C4-2B (cell line): ENCODE results near the gene TIMM29.

Experiments
- ZFX ChIP-seq: fragments of 450-650 bp; IDR thresholded peaks from 2 replicates; pipeline ENCODE4 v1.6.1; 2017
- TF ChIP-seq, protein P1 (sequence below): fragments of 450-650 bp; conservative IDR thresholded peaks from 2 replicates; pipeline ENCODE4 v1.5.1; 2017; ENCODE audit warnings: mild to moderate bottlenecking

DNA sequence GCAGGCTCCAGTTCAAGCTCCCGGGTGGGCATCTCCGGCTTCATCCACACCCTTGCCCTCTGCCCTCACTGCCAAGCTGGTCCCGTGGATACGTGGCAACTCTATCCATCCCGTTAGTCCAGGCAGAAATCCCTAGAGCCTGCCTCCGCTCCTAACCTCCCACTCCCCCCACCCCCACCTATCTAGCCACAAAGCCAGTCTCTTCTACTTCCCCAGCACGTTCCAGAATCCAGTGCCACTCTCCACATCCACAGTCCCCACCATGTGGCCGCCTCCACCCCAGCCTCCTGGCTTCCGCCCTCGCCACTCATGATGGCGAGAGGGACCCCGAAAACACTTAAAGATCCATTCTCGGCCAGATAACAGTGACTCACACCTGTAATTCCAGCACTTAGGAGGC is 4.0 kb upstream of the TIMM29 start:
- TF ChIP-seq, protein P1, sequence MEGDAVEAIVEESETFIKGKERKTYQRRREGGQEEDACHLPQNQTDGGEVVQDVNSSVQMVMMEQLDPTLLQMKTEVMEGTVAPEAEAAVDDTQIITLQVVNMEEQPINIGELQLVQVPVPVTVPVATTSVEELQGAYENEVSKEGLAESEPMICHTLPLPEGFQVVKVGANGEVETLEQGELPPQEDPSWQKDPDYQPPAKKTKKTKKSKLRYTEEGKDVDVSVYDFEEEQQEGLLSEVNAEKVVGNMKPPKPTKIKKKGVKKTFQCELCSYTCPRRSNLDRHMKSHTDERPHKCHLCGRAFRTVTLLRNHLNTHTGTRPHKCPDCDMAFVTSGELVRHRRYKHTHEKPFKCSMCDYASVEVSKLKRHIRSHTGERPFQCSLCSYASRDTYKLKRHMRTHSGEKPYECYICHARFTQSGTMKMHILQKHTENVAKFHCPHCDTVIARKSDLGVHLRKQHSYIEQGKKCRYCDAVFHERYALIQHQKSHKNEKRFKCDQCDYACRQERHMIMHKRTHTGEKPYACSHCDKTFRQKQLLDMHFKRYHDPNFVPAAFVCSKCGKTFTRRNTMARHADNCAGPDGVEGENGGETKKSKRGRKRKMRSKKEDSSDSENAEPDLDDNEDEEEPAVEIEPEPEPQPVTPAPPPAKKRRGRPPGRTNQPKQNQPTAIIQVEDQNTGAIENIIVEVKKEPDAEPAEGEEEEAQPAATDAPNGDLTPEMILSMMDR, result no peak
- no peak for TF ChIP-seq ZFX
